Lower lobe of right lung (tissue), 2 donors: ENCODE data around the gene CC2D1B. TPM values are rescaled to one million over a fixed set of nuclear protein-coding genes. Genes with fewer than 3 reads are reported as not detected.

Source experiments
- ATAC-seq, 2 donors: fragments of 200-7000 bp; cut with Tn5 transposase; one replicate each; pipeline ENCODE4 v1.9.1; 2020 to 2022; ENCODE audit warnings: mild to moderate bottlenecking in 2 of 2, moderate library complexity in 2 of 2
- DNase-seq: peaks from one replicate; pipeline ENCODE4 v3.0.0-alpha.2; 2020
- H3K27ac ChIP-seq: fragments of 200-600 bp; one replicate; pipeline ENCODE4 v1.8.0; 2022
- H3K27me3 ChIP-seq: fragments of 200-600 bp; one replicate; pipeline ENCODE4 v1.8.0; 2022; ENCODE audit warnings: low read depth
- H3K36me3 ChIP-seq: fragments of 200-600 bp; one replicate; pipeline ENCODE4 v1.8.0; 2022; ENCODE audit warnings: mild to moderate bottlenecking
- H3K4me1 ChIP-seq: fragments of 200-600 bp; one replicate; pipeline ENCODE4 v1.8.0; 2022
- H3K4me3 ChIP-seq: fragments of 200-600 bp; one replicate; pipeline ENCODE4 v1.8.0; 2022; ENCODE audit warnings: mild to moderate bottlenecking
- H3K9me3 ChIP-seq: fragments of 200-600 bp; one replicate; pipeline ENCODE4 v1.8.0; 2022
- CTCF ChIP-seq: fragments of 200-600 bp; IDR thresholded peaks from one replicate; pipeline ENCODE4 v1.8.0; 2022; ENCODE audit warnings: antibody characterized with exemption, mild to moderate bottlenecking
- intact Hi-C: fragments of 100-400 bp; cut with DNase I; formaldehyde crosslinking; loops from one replicate; pipeline ENCODE4 v1.11.0; 2022
- total RNA-seq: library from RNA; stranded (reverse); fragmentation: NEBNext Ultra II Directional; extraction: Animal tissue kit (Norgen Biotek cat#: 25700); gene quantifications from one replicate; pipeline ENCODE4 v1.2.1, GENCODE V29; 2021
- donor health status: DM: no; HTN: yes; CAD: no; lungs with severe emphysema.

Gene CC2D1B
- total RNA-seq, 1 donor from 2014 or later = 44.5 TPM

GRCh38 chr1:52365071-52365745 lies 797 bp downstream of the CC2D1B start:
- no peaks in the 10 kb centered on the region for H3K9me3 ChIP-seq
- peak overlapping the region; percentile 93 for H3K4me3 ChIP-seq
- peak; percentile 80 for DNase-seq
- intact Hi-C loops = no loop called here
- ATAC-seq = peak; percentile 62 to 78
- peaks cover 14% of the 10 kb centered on the region for H3K4me1 ChIP-seq
- peaks cover 39% of the 10 kb centered on the region for H3K36me3 ChIP-seq
- no peak for TF ChIP-seq CTCF
- H3K27ac ChIP-seq = peak overlapping the region; percentile 97
- H3K27me3 ChIP-seq = no peaks in the 10 kb centered on the region

DNA sequence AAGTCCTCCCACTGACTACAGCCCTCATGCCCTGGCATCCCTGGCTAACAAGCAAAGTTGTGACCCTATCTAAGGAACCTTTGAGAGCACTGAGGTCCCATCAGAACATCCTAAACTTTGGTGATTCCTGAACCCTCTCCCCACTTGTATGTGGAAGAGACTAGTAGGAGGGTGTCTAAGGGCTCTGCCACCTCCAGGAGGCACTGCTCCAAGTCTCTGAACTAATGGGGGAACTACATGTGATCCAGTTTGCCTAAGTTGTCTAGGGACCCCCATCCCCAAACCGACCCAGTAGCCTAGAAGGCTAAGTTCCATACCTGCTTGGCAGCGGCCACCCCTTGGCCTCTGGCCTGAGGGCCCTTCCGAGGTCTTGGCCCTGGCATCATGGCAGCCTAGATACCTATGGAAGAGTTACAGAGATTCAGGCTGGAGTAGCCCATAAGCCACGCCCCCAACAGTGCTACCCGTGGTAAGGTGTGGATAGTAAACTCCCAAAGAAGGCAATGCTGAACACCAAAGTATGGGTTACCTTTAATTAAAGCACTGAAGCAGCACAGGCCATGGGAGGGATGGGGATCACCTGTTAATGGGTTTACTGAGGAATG lies 1.7 kb downstream of the CC2D1B start:
- H3K9me3 ChIP-seq = no peaks in the 10 kb centered on the region
- ATAC-seq = no peak
- TF ChIP-seq CTCF = no peak
- peak overlapping the region; percentile 97 for H3K27ac ChIP-seq
- no peak for DNase-seq
- H3K36me3 ChIP-seq = peaks cover 48% of the 10 kb centered on the region
- peaks cover 14% of the 10 kb centered on the region for H3K4me1 ChIP-seq
- H3K27me3 ChIP-seq = no peaks in the 10 kb centered on the region
- H3K4me3 ChIP-seq = peak overlapping the region; percentile 93
- intact Hi-C loops = no loop called here

DNA sequence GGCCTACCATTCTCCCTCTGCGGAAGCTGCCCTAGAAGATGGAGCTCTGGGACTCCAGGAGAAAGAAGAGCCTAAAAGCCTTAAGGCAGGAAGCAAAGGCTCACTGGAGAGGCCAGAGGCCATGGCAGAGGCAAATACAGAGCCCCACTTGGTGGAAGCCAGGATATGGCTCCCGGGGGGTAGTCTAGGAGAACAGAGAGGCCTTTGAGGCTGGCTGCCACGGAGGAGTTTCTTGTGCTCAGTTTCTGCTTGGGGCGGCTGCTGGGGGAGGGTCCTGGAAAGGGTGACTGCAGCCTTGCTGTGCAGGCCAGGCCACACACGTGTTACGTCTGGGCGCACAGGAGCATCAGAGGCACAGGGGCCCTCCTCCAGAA lies 5.4 kb downstream of the CC2D1B start:
- Histone ChIP-seq H3K4me1 (peaks cover 14% of the 10 kb centered on the region), H3K36me3 (peaks cover 85% of the 10 kb centered on the region), H3K9me3 (no peaks in the 10 kb centered on the region), H3K4me3 (no peak overlapping the region), H3K27ac (no peak overlapping the region), H3K27me3 (no peaks in the 10 kb centered on the region)
- intact Hi-C loops = no loop called here
- TF ChIP-seq CTCF = no peak
- DNase-seq (no peak), ATAC-seq (no peak)

DNA sequence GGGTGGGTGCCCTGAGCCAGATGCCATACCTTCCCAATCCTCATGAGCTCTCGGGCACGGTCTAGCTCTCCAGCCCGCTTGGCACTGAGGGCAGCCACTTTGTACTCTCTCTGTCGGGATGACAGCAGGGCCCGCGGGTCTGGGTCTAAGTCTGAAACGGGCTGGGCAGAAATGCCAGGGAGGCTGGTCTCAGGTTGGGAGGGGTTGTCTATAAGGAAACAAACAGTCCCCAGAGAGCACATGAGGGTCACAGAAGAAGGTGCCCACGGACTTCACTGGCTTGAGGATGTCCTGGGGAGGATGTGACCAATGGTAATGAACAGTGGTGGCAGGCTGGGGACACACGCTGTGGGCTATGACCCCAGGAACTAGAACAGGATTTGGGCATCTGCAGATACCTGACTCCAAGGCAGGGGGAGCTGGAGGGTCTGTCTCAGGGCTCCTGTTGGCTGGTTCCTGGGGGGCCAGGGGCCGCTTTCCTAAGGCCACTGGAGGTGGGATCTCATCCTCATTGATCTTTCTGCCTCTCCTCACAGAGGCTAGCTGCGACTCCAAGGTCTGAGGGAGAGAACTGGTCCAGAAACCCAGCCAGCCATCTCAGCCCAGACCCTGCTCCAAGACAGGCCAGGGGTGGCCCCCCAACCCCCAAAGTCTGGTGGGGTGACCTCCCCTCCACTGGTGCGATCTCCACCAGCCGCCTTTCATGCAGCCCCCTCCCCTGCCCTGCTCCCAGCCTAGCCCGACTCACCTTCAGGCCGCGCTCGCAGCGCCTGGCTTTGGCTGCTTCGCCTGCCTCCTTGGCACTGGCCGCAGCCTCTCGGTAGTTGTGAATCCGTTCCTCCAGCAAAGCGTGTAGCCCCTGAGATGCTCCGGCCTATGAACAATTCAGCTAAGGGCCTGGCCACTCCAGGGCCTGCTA lies 6.1 kb downstream of the CC2D1B start:
- Histone ChIP-seq H3K9me3 (no peaks in the 10 kb centered on the region), H3K4me1 (peaks cover 10% of the 10 kb centered on the region), H3K27me3 (no peaks in the 10 kb centered on the region), H3K36me3 (peaks cover 92% of the 10 kb centered on the region), H3K4me3 (no peak overlapping the region), H3K27ac (no peak overlapping the region)
- DNase-seq (no peak), ATAC-seq (no peak)
- intact Hi-C loops = no loop called here
- no peak for TF ChIP-seq CTCF

DNA sequence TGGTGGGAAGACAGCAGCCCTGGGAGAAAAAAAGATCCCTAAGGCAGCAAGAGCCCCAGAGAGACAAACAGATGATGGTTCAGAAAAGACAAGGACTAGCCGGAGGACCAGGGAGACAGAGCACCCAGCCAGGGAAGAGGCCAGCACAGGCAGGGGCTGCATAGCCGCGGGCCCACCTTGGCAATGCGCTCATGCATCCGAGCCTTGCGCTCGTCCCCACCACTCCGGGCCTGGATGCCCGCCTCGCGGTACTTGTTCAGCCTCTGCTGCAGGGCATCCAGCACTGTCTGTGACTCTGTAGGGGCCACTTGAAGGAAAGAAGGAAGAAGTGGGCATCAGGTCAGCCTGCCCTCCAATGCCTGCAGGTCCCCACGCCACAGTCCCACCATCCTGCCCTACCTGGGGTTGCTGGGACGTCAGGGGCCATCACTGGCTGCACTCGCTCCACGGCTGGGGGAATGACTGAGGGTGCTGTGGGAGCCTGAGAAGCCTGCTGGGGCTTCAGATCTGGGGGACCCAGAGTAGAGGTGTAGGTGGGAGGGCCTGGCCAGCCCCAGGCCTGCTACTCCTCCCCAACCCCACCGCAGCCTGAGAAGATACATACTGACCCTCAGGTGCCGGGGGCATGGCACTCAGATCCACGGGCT lies 7.0 kb downstream of the CC2D1B start:
- intact Hi-C loops = no loop called here
- Histone ChIP-seq H3K27ac (no peak overlapping the region), H3K36me3 (peaks cover 98% of the 10 kb centered on the region), H3K27me3 (no peaks in the 10 kb centered on the region), H3K4me1 (peaks cover under 1% of the 10 kb centered on the region), H3K4me3 (no peak overlapping the region), H3K9me3 (no peaks in the 10 kb centered on the region)
- no peak for ATAC-seq
- TF ChIP-seq CTCF = no peak
- DNase-seq = no peak
